Measurements from ENCODE around the gene ZNF462. TPM values are rescaled to one million over a fixed set of nuclear protein-coding genes. Genes with fewer than 3 reads are reported as not detected.

ZNF462 gene
- total and polyA plus RNA-seq, 2 donors (not counting 1 experiment from before 2014, with no cell fraction given), result 6.0 to 27.4 TPM

DNA sequence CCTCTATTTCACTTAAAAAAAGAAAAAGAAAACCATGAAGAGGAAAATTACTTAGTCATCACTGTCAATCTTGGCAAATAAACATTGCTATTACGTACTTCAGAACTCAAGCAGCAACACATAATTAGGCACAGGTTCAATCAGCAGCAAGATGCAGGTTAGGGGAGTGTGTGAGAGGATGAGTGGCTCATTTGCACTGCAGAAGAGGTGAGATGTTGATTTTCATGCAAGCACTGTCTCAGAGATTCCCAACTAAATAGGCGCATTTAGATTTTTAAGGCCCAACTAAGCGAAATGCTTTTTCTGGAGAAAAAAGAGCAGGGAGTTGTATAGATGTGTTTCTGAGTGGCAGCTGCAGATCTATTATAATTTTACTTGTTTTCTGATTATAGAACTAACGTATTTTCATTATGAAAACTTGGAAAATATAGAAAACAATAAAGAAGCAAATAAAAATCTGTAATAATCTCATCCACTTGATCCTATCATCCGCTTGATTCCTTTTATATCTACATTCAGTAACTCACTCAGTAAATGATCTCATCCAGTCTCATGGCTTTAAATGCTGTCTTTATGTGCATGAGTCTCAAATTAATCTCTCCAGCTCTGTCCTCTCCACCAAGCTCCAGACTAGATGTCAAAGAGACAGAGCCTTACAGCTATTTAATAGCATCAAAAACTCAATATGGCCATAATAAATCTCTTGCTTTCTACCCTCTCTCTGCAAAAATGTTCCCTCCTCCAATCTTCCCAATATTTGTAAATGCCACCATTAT lies 162.5 kb downstream of the ZNF462 start:
- Histone ChIP-seq H3K9ac (ENCODE audit: insufficient read depth, low read length) (no peak overlapping the region), H3K4me2 (ENCODE audit: extremely low read depth, insufficient read depth, low read length) (no peak overlapping the region), H3K4me1 (ENCODE audit: control insufficient read depth, extremely low read depth, insufficient read depth, low read length) (no peaks in the 10 kb centered on the region), H2AFZ (ENCODE audit: low read length) (no peak overlapping the region), H3K79me2 (ENCODE audit: control insufficient read depth, insufficient read depth, low read length) (no peaks in the 10 kb centered on the region), H4K20me1 (ENCODE audit: control insufficient read depth, extremely low read depth, insufficient read depth, low read length) (no peaks in the 10 kb centered on the region), H3K27ac (ENCODE audit: insufficient read depth, low read length) (no peak overlapping the region), H3K36me3 (ENCODE audit: control insufficient read depth, insufficient read depth, low read length) (no peaks in the 10 kb centered on the region), H3K27me3 (ENCODE audit: control insufficient read depth, insufficient read depth, low read length) (peaks cover 6% of the 10 kb centered on the region), H3K4me3 (replicated peaks in 1 of 4; ENCODE audit: control extremely low read depth in 1 of 4, insufficient read depth in 1 of 4, low read depth in 3 of 4, low read length in 4 of 4) (no peak overlapping the region), H3K9me3 (ENCODE audit: control insufficient read depth, insufficient read depth, low read depth, low read length) (no peaks in the 10 kb centered on the region)
- DNase-seq (ENCODE audit: low read depth in 2 of 2), result peak in 1 of 2 donors; percentile 2
- TF ChIP-seq, protein P1, sequence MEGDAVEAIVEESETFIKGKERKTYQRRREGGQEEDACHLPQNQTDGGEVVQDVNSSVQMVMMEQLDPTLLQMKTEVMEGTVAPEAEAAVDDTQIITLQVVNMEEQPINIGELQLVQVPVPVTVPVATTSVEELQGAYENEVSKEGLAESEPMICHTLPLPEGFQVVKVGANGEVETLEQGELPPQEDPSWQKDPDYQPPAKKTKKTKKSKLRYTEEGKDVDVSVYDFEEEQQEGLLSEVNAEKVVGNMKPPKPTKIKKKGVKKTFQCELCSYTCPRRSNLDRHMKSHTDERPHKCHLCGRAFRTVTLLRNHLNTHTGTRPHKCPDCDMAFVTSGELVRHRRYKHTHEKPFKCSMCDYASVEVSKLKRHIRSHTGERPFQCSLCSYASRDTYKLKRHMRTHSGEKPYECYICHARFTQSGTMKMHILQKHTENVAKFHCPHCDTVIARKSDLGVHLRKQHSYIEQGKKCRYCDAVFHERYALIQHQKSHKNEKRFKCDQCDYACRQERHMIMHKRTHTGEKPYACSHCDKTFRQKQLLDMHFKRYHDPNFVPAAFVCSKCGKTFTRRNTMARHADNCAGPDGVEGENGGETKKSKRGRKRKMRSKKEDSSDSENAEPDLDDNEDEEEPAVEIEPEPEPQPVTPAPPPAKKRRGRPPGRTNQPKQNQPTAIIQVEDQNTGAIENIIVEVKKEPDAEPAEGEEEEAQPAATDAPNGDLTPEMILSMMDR (conservative IDR thresholded peaks at IDR 0.05 in 1 of 2, IDR thresholded peaks at IDR 0.05 in 1 of 2; ENCODE audit: low read depth in 1 of 2, low read length in 2 of 2), result no peak
- TF ChIP-seq EZH2 (IDR thresholded peaks at IDR 0.05; ENCODE audit: low read length, missing control alignments), result no peak

GRCh38 chr9:107029146-107029545 lies 166.2 kb downstream of the ZNF462 start:
- Histone ChIP-seq H3K36me3 (ENCODE audit: control insufficient read depth, insufficient read depth, low read length) (no peaks in the 10 kb centered on the region), H3K4me3 (replicated peaks in 1 of 4; ENCODE audit: control extremely low read depth in 1 of 4, insufficient read depth in 1 of 4, low read depth in 3 of 4, low read length in 4 of 4) (no peak overlapping the region), H2AFZ (ENCODE audit: low read length) (no peak overlapping the region), H4K20me1 (ENCODE audit: control insufficient read depth, extremely low read depth, insufficient read depth, low read length) (no peaks in the 10 kb centered on the region), H3K27me3 (ENCODE audit: control insufficient read depth, insufficient read depth, low read length) (peaks cover 2% of the 10 kb centered on the region), H3K4me1 (ENCODE audit: control insufficient read depth, extremely low read depth, insufficient read depth, low read length) (no peaks in the 10 kb centered on the region), H3K4me2 (ENCODE audit: extremely low read depth, insufficient read depth, low read length) (no peak overlapping the region), H3K27ac (ENCODE audit: insufficient read depth, low read length) (no peak overlapping the region), H3K9me3 (ENCODE audit: control insufficient read depth, insufficient read depth, low read depth, low read length) (no peaks in the 10 kb centered on the region), H3K9ac (ENCODE audit: insufficient read depth, low read length) (no peak overlapping the region), H3K79me2 (ENCODE audit: control insufficient read depth, insufficient read depth, low read length) (no peaks in the 10 kb centered on the region)
- DNase-seq (ENCODE audit: low read depth in 2 of 2), result no peak
- TF ChIP-seq EZH2 (IDR thresholded peaks at IDR 0.05; ENCODE audit: low read length, missing control alignments), result no peak
- TF ChIP-seq, protein P1 (conservative IDR thresholded peaks at IDR 0.05 in 1 of 2, IDR thresholded peaks at IDR 0.05 in 1 of 2; ENCODE audit: low read depth in 1 of 2, low read length in 2 of 2), result no peak

DNA sequence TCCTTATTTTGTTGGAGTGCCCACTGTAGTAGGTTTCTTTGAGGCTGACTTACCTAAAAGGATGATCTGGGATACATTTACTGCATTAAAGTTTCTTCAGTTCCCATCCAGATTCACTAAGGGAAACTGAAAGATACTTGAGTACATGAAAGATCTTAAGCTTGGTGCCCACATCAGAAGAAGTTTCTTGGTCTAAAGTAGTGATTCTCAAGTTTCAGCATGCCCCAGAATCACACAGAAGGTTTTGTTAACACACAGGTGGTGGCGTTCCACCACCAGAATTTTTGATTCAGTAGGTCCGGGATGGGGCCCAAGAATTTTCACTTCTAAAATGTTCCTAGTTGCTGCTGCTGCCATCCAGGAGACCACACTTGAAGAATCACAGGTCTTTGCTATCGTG lies 171.0 kb downstream of the ZNF462 start:
- no peaks in the 10 kb centered on the region for H3K4me1 ChIP-seq (ENCODE audit: control insufficient read depth, extremely low read depth, insufficient read depth, low read length)
- no peak overlapping the region for H3K9ac ChIP-seq (ENCODE audit: insufficient read depth, low read length)
- no peaks in the 10 kb centered on the region for H4K20me1 ChIP-seq (ENCODE audit: control insufficient read depth, extremely low read depth, insufficient read depth, low read length)
- H3K79me2 ChIP-seq (ENCODE audit: control insufficient read depth, insufficient read depth, low read length), result no peaks in the 10 kb centered on the region
- H3K36me3 ChIP-seq (ENCODE audit: control insufficient read depth, insufficient read depth, low read length), result no peaks in the 10 kb centered on the region
- no peak for DNase-seq (ENCODE audit: low read depth in 2 of 2)
- no peak overlapping the region for H3K4me2 ChIP-seq (ENCODE audit: extremely low read depth, insufficient read depth, low read length)
- H3K9me3 ChIP-seq (ENCODE audit: control insufficient read depth, insufficient read depth, low read depth, low read length), result no peaks in the 10 kb centered on the region
- H3K27me3 ChIP-seq (ENCODE audit: control insufficient read depth, insufficient read depth, low read length), result peaks cover 5% of the 10 kb centered on the region
- no peak overlapping the region for H3K4me3 ChIP-seq (replicated peaks in 1 of 4; ENCODE audit: control extremely low read depth in 1 of 4, insufficient read depth in 1 of 4, low read depth in 3 of 4, low read length in 4 of 4)
- no peak overlapping the region for H2AFZ ChIP-seq (ENCODE audit: low read length)
- H3K27ac ChIP-seq (ENCODE audit: insufficient read depth, low read length), result no peak overlapping the region
- no peak for TF ChIP-seq EZH2 (IDR thresholded peaks at IDR 0.05; ENCODE audit: low read length, missing control alignments)
- TF ChIP-seq, protein P1 (conservative IDR thresholded peaks at IDR 0.05 in 1 of 2, IDR thresholded peaks at IDR 0.05 in 1 of 2; ENCODE audit: low read depth in 1 of 2, low read length in 2 of 2), result no peak

Measured in fibroblast of lung (primary cell).